Activated CD8-positive, alpha-beta memory T cell treated with anti-CD3 and anti-CD28 coated beads, Interleukin-2, amount 50 U/mL, for 1 hour (primary cell): ENCODE measurements around the gene BMS1.
"Not testable (repeated sequence)": the region's sequence is repeated elsewhere in the genome, so short reads cannot be mapped to it uniquely, and the experiment has no call there.

ENCODE experiments used
- DNase-seq: peaks from one replicate; pipeline ENCODE4 v3.0.0-alpha.2; 2020; ENCODE audit errors: extremely low read depth

Gene BMS1

GRCh38 chr10:42785759-42786158 lies 3.2 kb downstream of the BMS1 start:
- DNase-seq: no peak

GRCh38 chr10:42790835-42791234 lies 8.2 kb downstream of the BMS1 start:
- no peak for DNase-seq

GRCh38 chr10:42795701-42796100 lies 13.1 kb downstream of the BMS1 start:
- DNase-seq: no peak

- no peak for DNase-seq
Observed at GRCh38 chr10:42801135-42801534, 18.5 kb downstream of the BMS1 start.

- DNase-seq: no peak
Observed at GRCh38 chr10:42802876-42803275, 20.3 kb downstream of the BMS1 start.

- no peak for DNase-seq
Observed at GRCh38 chr10:42809676-42810075, 27.1 kb downstream of the BMS1 start.

GRCh38 chr10:42812028-42812427 lies 29.4 kb downstream of the BMS1 start:
- no peak for DNase-seq

- DNase-seq: not testable (repeated sequence)
Observed at GRCh38 chr10:42813989-42814687, 31.5 kb downstream of the BMS1 start.

- DNase-seq: not testable (repeated sequence)
Observed at GRCh38 chr10:42816334-42816733, 33.7 kb downstream of the BMS1 start.

GRCh38 chr10:42816912-42817311 lies 34.3 kb downstream of the BMS1 start:
- no peak for DNase-seq

- not testable (repeated sequence) for DNase-seq
Observed at GRCh38 chr10:42817417-42817816, 34.8 kb downstream of the BMS1 start.

GRCh38 chr10:42826759-42827158 lies 44.2 kb downstream of the BMS1 start:
- not testable (repeated sequence) for DNase-seq

GRCh38 chr10:42827201-42827600 lies 44.6 kb downstream of the BMS1 start:
- no peak for DNase-seq

- not testable (repeated sequence) for DNase-seq
Observed at GRCh38 chr10:42828391-42828790, 45.8 kb downstream of the BMS1 start.

GRCh38 chr10:42830237-42830636 lies 47.6 kb downstream of the BMS1 start:
- DNase-seq: no peak

- DNase-seq: no peak
Observed at GRCh38 chr10:42836096-42836495, 53.5 kb downstream of the BMS1 start.

- no peak for DNase-seq
Observed at GRCh38 chr10:42836771-42837468, 54.3 kb downstream of the BMS1 start.

GRCh38 chr10:42844810-42845209 lies 62.2 kb downstream of the BMS1 start:
- not testable (repeated sequence) for DNase-seq

GRCh38 chr10:42847261-42847660 lies 64.7 kb downstream of the BMS1 start:
- DNase-seq: not testable (repeated sequence)

- no peak for DNase-seq
Observed at GRCh38 chr10:42850931-42851330, 68.3 kb downstream of the BMS1 start.

GRCh38 chr10:42859256-42859655 lies 76.7 kb downstream of the BMS1 start:
- no peak for DNase-seq

GRCh38 chr10:42860016-42860415 lies 77.4 kb downstream of the BMS1 start:
- DNase-seq: not testable (repeated sequence)

GRCh38 chr10:42862801-42863200 lies 80.2 kb downstream of the BMS1 start:
- DNase-seq: not testable (repeated sequence)
